ENCODE measurements around the gene PIK3CD.

- TF ChIP-seq CTCF (IDR thresholded peaks at IDR 0.05; ENCODE audit: poor library complexity) (no peak), EZH2 (IDR thresholded peaks at IDR 0.05; ENCODE audit: borderline replicate concordance) (no peak)
These were observed 6.0 kb downstream of the PIK3CD start for GRCh38 chr1:9657521-9658032.
